ENCODE data around the gene COL5A2.

Gene COL5A2

GRCh38 chr2:189178054-189178453 lies 1.5 kb downstream of the COL5A2 start:
- H3K9ac ChIP-seq (ENCODE audit: low read depth, low read length) = no peak overlapping the region
- no peaks in the 10 kb centered on the region for H3K79me2 ChIP-seq (ENCODE audit: insufficient read depth, low read length)
- no peak overlapping the region for H2AFZ ChIP-seq (ENCODE audit: low read depth, low read length)
- no peak overlapping the region for H3K4me2 ChIP-seq (ENCODE audit: insufficient read depth, low read length)
- H3K4me1 ChIP-seq (ENCODE audit: insufficient read depth, low read length) = no peaks in the 10 kb centered on the region
- ATAC-seq (ENCODE audit: insufficient read depth, low read depth) (no peak), DNase-seq (no peak)
- H3K27ac ChIP-seq (ENCODE audit: low read length) = no peak overlapping the region
- TF ChIP-seq EZH2 (IDR thresholded peaks at IDR 0.05; ENCODE audit: borderline replicate concordance, low read depth, low read length, severe bottlenecking) = no peak
- TF ChIP-seq CTCF (IDR thresholded peaks at IDR 0.05; ENCODE audit: borderline replicate concordance, extremely low read depth, low read length, poor library complexity, severe bottlenecking) = no peak
- H3K4me3 ChIP-seq (ENCODE audit: low read depth in 1 of 2, low read length in 2 of 2) = no peak overlapping the region
- H3K27me3 ChIP-seq (ENCODE audit: insufficient read depth, low read length, poor library complexity) = no peaks in the 10 kb centered on the region
- no peaks in the 10 kb centered on the region for H3K36me3 ChIP-seq (ENCODE audit: insufficient read depth, low read length)
- H3K9me3 ChIP-seq (ENCODE audit: insufficient read depth, low read length, severe bottlenecking) = no peaks in the 10 kb centered on the region
- H4K20me1 ChIP-seq (ENCODE audit: insufficient read depth, low read length) = no peaks in the 10 kb centered on the region

- ATAC-seq (ENCODE audit: insufficient read depth, low read depth) (no peak), DNase-seq (no peak)
- no peaks in the 10 kb centered on the region for H3K9me3 ChIP-seq (ENCODE audit: insufficient read depth, low read length, severe bottlenecking)
- TF ChIP-seq EZH2 (IDR thresholded peaks at IDR 0.05; ENCODE audit: borderline replicate concordance, low read depth, low read length, severe bottlenecking) (no peak), CTCF (IDR thresholded peaks at IDR 0.05; ENCODE audit: borderline replicate concordance, extremely low read depth, low read length, poor library complexity, severe bottlenecking) (no peak)
- no peak overlapping the region for H3K4me2 ChIP-seq (ENCODE audit: insufficient read depth, low read length)
- H3K9ac ChIP-seq (ENCODE audit: low read depth, low read length) = no peak overlapping the region
- H3K4me3 ChIP-seq (ENCODE audit: low read depth in 1 of 2, low read length in 2 of 2) = no peak overlapping the region
- H3K4me1 ChIP-seq (ENCODE audit: insufficient read depth, low read length) = no peaks in the 10 kb centered on the region
- no peaks in the 10 kb centered on the region for H4K20me1 ChIP-seq (ENCODE audit: insufficient read depth, low read length)
- no peaks in the 10 kb centered on the region for H3K79me2 ChIP-seq (ENCODE audit: insufficient read depth, low read length)
- H3K27me3 ChIP-seq (ENCODE audit: insufficient read depth, low read length, poor library complexity) = no peaks in the 10 kb centered on the region
- no peak overlapping the region for H2AFZ ChIP-seq (ENCODE audit: low read depth, low read length)
- no peaks in the 10 kb centered on the region for H3K36me3 ChIP-seq (ENCODE audit: insufficient read depth, low read length)
- no peak overlapping the region for H3K27ac ChIP-seq (ENCODE audit: low read length)
Observed at GRCh38 chr2:189177251-189177840, 2.2 kb downstream of the COL5A2 start.

DNA sequence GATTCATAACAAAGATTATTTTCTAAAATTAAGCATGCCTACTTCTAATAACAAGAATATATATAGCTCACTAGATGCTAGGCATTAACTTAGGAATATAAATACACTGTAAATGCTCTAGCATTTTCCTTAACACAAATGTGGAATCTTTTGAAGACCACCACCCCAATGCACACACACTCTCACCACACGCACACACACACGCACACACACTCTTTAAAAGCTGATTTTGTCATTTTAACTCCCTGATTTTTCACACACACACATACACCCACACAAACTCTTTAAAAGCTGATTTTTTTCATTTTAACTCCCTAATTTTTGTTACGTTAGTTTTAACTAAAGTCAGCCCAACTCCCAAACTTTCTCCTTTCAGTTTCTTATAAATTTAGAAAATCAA lies 3.0 kb downstream of the COL5A2 start:
- Histone ChIP-seq H3K4me3 (ENCODE audit: low read depth in 1 of 2, low read length in 2 of 2) (no peak overlapping the region), H3K27ac (ENCODE audit: low read length) (no peak overlapping the region), H4K20me1 (ENCODE audit: insufficient read depth, low read length) (no peaks in the 10 kb centered on the region), H3K36me3 (ENCODE audit: insufficient read depth, low read length) (no peaks in the 10 kb centered on the region), H3K27me3 (ENCODE audit: insufficient read depth, low read length, poor library complexity) (no peaks in the 10 kb centered on the region), H3K9me3 (ENCODE audit: insufficient read depth, low read length, severe bottlenecking) (no peaks in the 10 kb centered on the region), H2AFZ (ENCODE audit: low read depth, low read length) (no peak overlapping the region), H3K79me2 (ENCODE audit: insufficient read depth, low read length) (no peaks in the 10 kb centered on the region), H3K4me1 (ENCODE audit: insufficient read depth, low read length) (no peaks in the 10 kb centered on the region), H3K9ac (ENCODE audit: low read depth, low read length) (no peak overlapping the region), H3K4me2 (ENCODE audit: insufficient read depth, low read length) (no peak overlapping the region)
- TF ChIP-seq CTCF (IDR thresholded peaks at IDR 0.05; ENCODE audit: borderline replicate concordance, extremely low read depth, low read length, poor library complexity, severe bottlenecking) = no peak
- DNase-seq (no peak), ATAC-seq (ENCODE audit: insufficient read depth, low read depth) (no peak)

Data from DND-41 (cell line).